ENCODE results near the gene MYL5. TPM values are rescaled to one million over a fixed set of nuclear protein-coding genes. Genes with fewer than 3 reads are reported as not detected.

The MYL5 gene
- total RNA-seq, 4 donors from 2014 or later: 20.3 to 199 (median 33.4) TPM

DNA sequence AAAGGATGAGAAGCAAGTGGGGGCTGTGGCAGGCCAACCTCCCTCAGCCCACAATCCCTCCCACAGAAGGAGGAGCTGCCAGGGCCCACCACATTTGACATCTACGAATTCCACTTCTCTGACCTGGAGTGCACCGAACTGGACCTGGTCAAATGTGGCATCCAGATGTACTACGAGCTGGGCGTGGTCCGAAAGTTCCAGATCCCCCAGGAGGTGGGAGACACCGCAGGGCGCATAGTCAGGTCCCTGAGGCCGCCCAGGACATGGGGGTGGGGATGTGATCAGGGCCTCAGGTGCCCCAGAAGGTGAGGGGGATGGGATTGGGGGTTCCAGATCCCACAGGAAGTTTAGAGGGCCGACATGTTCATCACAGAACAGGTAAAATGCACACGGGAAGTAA lies 13.9 kb upstream of the MYL5 start:
- WGBS, 2 donors (ENCODE audit: low coverage in 1 of 2): 91 to 100% methylated on average over 5 to 9 of the region's 10 CpGs
- DNase-seq: no peak
- H3K36me3 ChIP-seq: no peaks in the 10 kb centered on the region
- intact Hi-C loops (cut with DNase I; ENCODE audit: low total_unique reads) (no loop called here), in situ Hi-C loops (cut with MboI; ENCODE audit: low pct_ligation_motif_present in 1 of 4, low pct_unique_long_range_greater_than_20kb in 1 of 4, low sequenced_read_pairs in 3 of 4) (no loop called here)
- H3K4me3 ChIP-seq: no peak overlapping the region
- H3K9me3 ChIP-seq: no peaks in the 10 kb centered on the region
- peaks cover 17% of the 10 kb centered on the region for H3K27me3 ChIP-seq
- peaks cover 0 to 10% (median 6%) of the 10 kb centered on the region in 4 donors for H3K4me1 ChIP-seq
- TF ChIP-seq, protein P1, sequence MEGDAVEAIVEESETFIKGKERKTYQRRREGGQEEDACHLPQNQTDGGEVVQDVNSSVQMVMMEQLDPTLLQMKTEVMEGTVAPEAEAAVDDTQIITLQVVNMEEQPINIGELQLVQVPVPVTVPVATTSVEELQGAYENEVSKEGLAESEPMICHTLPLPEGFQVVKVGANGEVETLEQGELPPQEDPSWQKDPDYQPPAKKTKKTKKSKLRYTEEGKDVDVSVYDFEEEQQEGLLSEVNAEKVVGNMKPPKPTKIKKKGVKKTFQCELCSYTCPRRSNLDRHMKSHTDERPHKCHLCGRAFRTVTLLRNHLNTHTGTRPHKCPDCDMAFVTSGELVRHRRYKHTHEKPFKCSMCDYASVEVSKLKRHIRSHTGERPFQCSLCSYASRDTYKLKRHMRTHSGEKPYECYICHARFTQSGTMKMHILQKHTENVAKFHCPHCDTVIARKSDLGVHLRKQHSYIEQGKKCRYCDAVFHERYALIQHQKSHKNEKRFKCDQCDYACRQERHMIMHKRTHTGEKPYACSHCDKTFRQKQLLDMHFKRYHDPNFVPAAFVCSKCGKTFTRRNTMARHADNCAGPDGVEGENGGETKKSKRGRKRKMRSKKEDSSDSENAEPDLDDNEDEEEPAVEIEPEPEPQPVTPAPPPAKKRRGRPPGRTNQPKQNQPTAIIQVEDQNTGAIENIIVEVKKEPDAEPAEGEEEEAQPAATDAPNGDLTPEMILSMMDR (IDR thresholded peaks at IDR 0.05): no peak
- TF ChIP-seq POLR2AphosphoS5 (IDR thresholded peaks at IDR 0.05) (no peak), POLR2A (IDR thresholded peaks at IDR 0.05) (no peak), EP300 (IDR thresholded peaks at IDR 0.05; ENCODE audit: low read depth) (no peak)
- no peak overlapping the region for H3K27ac ChIP-seq

- Histone ChIP-seq H3K4me3 (no peak overlapping the region), H3K4me1 (peaks cover 0 to 10% (median 6%) of the 10 kb centered on the region in 4 donors), H3K27ac (no peak overlapping the region), H3K27me3 (peaks cover 8% of the 10 kb centered on the region), H3K9me3 (no peaks in the 10 kb centered on the region), H3K36me3 (no peaks in the 10 kb centered on the region)
- no peak for DNase-seq
- 80% methylated on average over 3 of the region's 3 CpGs; no CpG with 5 or more reads in 1 of the 2 donors for WGBS, 2 donors (ENCODE audit: low coverage in 1 of 2)
- in situ Hi-C loops (cut with MboI; ENCODE audit: low pct_ligation_motif_present in 1 of 4, low pct_unique_long_range_greater_than_20kb in 1 of 4, low sequenced_read_pairs in 3 of 4) (no loop called here), intact Hi-C loops (cut with DNase I; ENCODE audit: low total_unique reads) (no loop called here)
- no peak for TF ChIP-seq EP300 (IDR thresholded peaks at IDR 0.05; ENCODE audit: low read depth)
- TF ChIP-seq, protein P1 (IDR thresholded peaks at IDR 0.05): no peak
- TF ChIP-seq POLR2A (IDR thresholded peaks at IDR 0.05): no peak
- no peak for TF ChIP-seq POLR2AphosphoS5 (IDR thresholded peaks at IDR 0.05)
Measured at GRCh38 chr4:661231-661630, 13.1 kb upstream of the MYL5 start.

GRCh38 chr4:661881-662761 lies 12.2 kb upstream of the MYL5 start:
- Histone ChIP-seq H3K27ac (no peak overlapping the region), H3K4me1 (peaks cover 0 to 10% (median 6%) of the 10 kb centered on the region in 4 donors), H3K27me3 (peaks cover 6% of the 10 kb centered on the region), H3K36me3 (no peaks in the 10 kb centered on the region), H3K4me3 (no peak overlapping the region), H3K9me3 (no peaks in the 10 kb centered on the region)
- TF ChIP-seq, protein P1 (IDR thresholded peaks at IDR 0.05): no peak
- TF ChIP-seq POLR2AphosphoS5 (IDR thresholded peaks at IDR 0.05) (no peak), POLR2A (IDR thresholded peaks at IDR 0.05) (no peak), EP300 (IDR thresholded peaks at IDR 0.05; ENCODE audit: low read depth) (no peak)
- 96% methylated on average over 37 of the region's 42 CpGs; no CpG with 5 or more reads in 1 of the 2 donors for WGBS, 2 donors (ENCODE audit: low coverage in 1 of 2)
- intact Hi-C loops (cut with DNase I; ENCODE audit: low total_unique reads) (no loop called here), in situ Hi-C loops (cut with MboI; ENCODE audit: low pct_ligation_motif_present in 1 of 4, low pct_unique_long_range_greater_than_20kb in 1 of 4, low sequenced_read_pairs in 3 of 4) (no loop called here)
- peak; percentile 4 for DNase-seq

DNA sequence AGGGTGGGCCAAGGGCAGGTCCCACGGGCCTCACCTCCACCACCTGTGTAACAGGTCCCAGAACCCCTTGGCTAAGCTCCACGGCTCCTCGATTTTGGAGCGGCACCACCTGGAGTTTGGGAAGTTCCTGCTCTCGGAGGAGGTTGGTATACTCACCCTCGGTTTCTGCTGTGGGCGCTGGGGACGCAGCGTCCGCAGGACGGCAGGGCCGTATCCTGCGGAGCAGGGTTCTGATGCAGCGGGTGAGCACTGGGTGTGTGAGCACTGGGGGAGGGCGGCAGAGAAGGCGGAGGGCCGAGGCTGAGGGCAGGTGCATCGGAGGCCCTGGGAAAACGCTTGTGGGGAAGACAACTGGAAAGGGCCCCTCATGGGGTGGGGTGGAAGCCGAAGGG lies 11.3 kb upstream of the MYL5 start:
- no peak for DNase-seq
- TF ChIP-seq EP300 (IDR thresholded peaks at IDR 0.05; ENCODE audit: low read depth) (no peak), POLR2AphosphoS5 (IDR thresholded peaks at IDR 0.05) (no peak), POLR2A (IDR thresholded peaks at IDR 0.05) (no peak)
- TF ChIP-seq, protein P1 (IDR thresholded peaks at IDR 0.05): no peak
- Histone ChIP-seq H3K9me3 (no peaks in the 10 kb centered on the region), H3K4me1 (peaks cover 0 to 10% (median 6%) of the 10 kb centered on the region in 4 donors), H3K36me3 (no peaks in the 10 kb centered on the region), H3K4me3 (peak overlapping the region; percentile 34 to 55 (median 47)), H3K27me3 (peaks cover 6% of the 10 kb centered on the region), H3K27ac (no peak overlapping the region)
- 49% methylated on average over 20 of the region's 20 CpGs; no CpG with 5 or more reads in 1 of the 2 donors for WGBS, 2 donors (ENCODE audit: low coverage in 1 of 2)
- intact Hi-C loops (cut with DNase I; ENCODE audit: low total_unique reads) (no loop called here), in situ Hi-C loops (cut with MboI; ENCODE audit: low pct_ligation_motif_present in 1 of 4, low pct_unique_long_range_greater_than_20kb in 1 of 4, low sequenced_read_pairs in 3 of 4) (no loop called here)
